Upper lobe of left lung (tissue), 6 donors: ENCODE measurements around the gene ADAMTS16. TPM values are rescaled to one million over a fixed set of nuclear protein-coding genes. Genes with fewer than 3 reads are reported as not detected.
A peak's percentile ranks its signal among the peaks of the same experiment; 100 is the strongest.

Experiments used
- ATAC-seq, 2 donors: fragments of 200-7000 bp; cut with Tn5 transposase; one replicate each; pipeline ENCODE4 v1.9.1; 2022; ENCODE audit warnings: mild to moderate bottlenecking in 2 of 2, moderate library complexity in 2 of 2; ENCODE audit not compliant: low FRiP score in 2 of 2
- DNase-seq, 2 donors: peaks; one replicate each; pipeline ENCODE4 v3.0.0-alpha.2; 2019 to 2020
- H3K27ac ChIP-seq, 4 donors: fragments of 200-600 bp; sonication (generic); one replicate each; pipeline ENCODE4 v1.5.1; 2016 to 2019
- H3K27me3 ChIP-seq, 4 donors: fragments of 200-600 bp; sonication (generic); one replicate each; pipeline ENCODE4 v1.5.1; 2017 to 2019
- H3K36me3 ChIP-seq, 4 donors: fragments of 200-600 bp; sonication (generic); one replicate each; pipeline ENCODE4 v1.5.1; 2016 to 2019
- H3K4me1 ChIP-seq, 4 donors: fragments of 200-600 bp; sonication (generic); one replicate each; pipeline ENCODE4 v1.5.1; 2018 to 2019
- H3K4me3 ChIP-seq, 4 donors: fragments of 200-600 bp; sonication (generic); one replicate each; pipeline ENCODE4 v1.5.1; 2017 to 2019; ENCODE audit warnings: mild to moderate bottlenecking in 2 of 4, moderate library complexity in 1 of 4
- H3K9me3 ChIP-seq, 4 donors: fragments of 200-600 bp; sonication (generic); one replicate each; pipeline ENCODE4 v1.5.1; 2018 to 2019
- CTCF ChIP-seq, 6 experiments: fragments of 450-650 bp in 4 of 6; fragments of 200-600 bp in 2 of 6; sonication (generic) in 2 of 6; IDR thresholded peaks; one replicate each; pipeline ENCODE4 v1.5.1; 2016 to 2019; ENCODE audit warnings: antibody characterized with exemption in 6 of 6
- EP300 ChIP-seq, 4 donors: sonication (generic); formaldehyde crosslinking; IDR thresholded peaks; one replicate each; pipeline ENCODE4 v1.5.1; 2017; ENCODE audit warnings: antibody characterized with exemption in 4 of 4, control low read depth in 2 of 4
- POLR2A ChIP-seq, 4 donors: fragments of 450-650 bp; IDR thresholded peaks; one replicate each; pipeline ENCODE4 v1.5.1; 2016 to 2017; ENCODE audit warnings: antibody characterized with exemption in 4 of 4, mild to moderate bottlenecking in 2 of 4
- POLR2AphosphoS5 ChIP-seq, 2 donors: sonication (generic); formaldehyde crosslinking; IDR thresholded peaks; one replicate each; pipeline ENCODE4 v1.5.1; 2017; ENCODE audit warnings: antibody characterized with exemption in 2 of 2
- WGBS, 2 donors: methylation state at CpG; one replicate each; pipeline ENCODE4 v1.1.5; 2017 to 2018; 5-methylcytosine and 5-hydroxymethylcytosine counted together
- total RNA-seq, 6 donors: library from RNA; depleted of rRNA in 4 of 6; stranded (reverse); fragments of >200 nt in 4 of 6; gene quantifications; one replicate each; pipeline versions ENCODE4 v1.1.0 to v1.2.1, GENCODE V29; 2016 to 2021
- donor health status: DM: no; HTN: no; CAD: no; lungs with moderate emphysema.
- donor health status: DM: no; HTN: yes; CAD: no; lungs with severe emphysema.

ADAMTS16 gene
- total RNA-seq, 6 donors from 2014 or later = 0.29 to 3.0 TPM; not detected in 4

GRCh38 chr5:5140479-5141338 lies 579 bp downstream of the ADAMTS16 start:
- ATAC-seq = peak in 1 of 2 donors; percentile 40
- no peak overlapping the region for H3K27ac ChIP-seq

GRCh38 chr5:5141339-5141599 lies 1.1 kb downstream of the ADAMTS16 start:
- Histone ChIP-seq H3K27me3 (peaks cover 0 to 20% (median 11%) of the 10 kb centered on the region in 4 donors), H3K27ac (no peak overlapping the region), H3K9me3 (no peaks in the 10 kb centered on the region), H3K36me3 (no peaks in the 10 kb centered on the region), H3K4me1 (peaks cover 18 to 22% (median 21%) of the 10 kb centered on the region in 4 donors), H3K4me3 (no peak overlapping the region)
- WGBS, 2 donors = 25 to 29% methylated on average over 4 of the region's 4 CpGs
- no peak for ATAC-seq
- TF ChIP-seq CTCF (IDR thresholded peaks at IDR 0.05) (no peak), POLR2A (IDR thresholded peaks at IDR 0.05) (no peak), POLR2AphosphoS5 (IDR thresholded peaks at IDR 0.05) (no peak), EP300 (IDR thresholded peaks at IDR 0.05) (no peak)
- no peak for DNase-seq

More at GRCh38 chr5:5140479-5141338, 579 bp downstream of the ADAMTS16 start:
- Histone ChIP-seq H3K4me3 (peak overlapping the region in 3 of 4 donors; percentile 4 to 29 (median 26)), H3K4me1 (peaks cover 18 to 22% (median 21%) of the 10 kb centered on the region in 4 donors), H3K27me3 (peaks cover 0 to 20% (median 11%) of the 10 kb centered on the region in 4 donors), H3K9me3 (no peaks in the 10 kb centered on the region), H3K36me3 (no peaks in the 10 kb centered on the region)
- DNase-seq = peak in 1 of 2 donors; percentile 85
- TF ChIP-seq EP300 (IDR thresholded peaks at IDR 0.05) = no peak
- TF ChIP-seq POLR2AphosphoS5 (IDR thresholded peaks at IDR 0.05) = no peak
- no peak for TF ChIP-seq POLR2A (IDR thresholded peaks at IDR 0.05)
- TF ChIP-seq CTCF (IDR thresholded peaks at IDR 0.05) = no peak
- 3 to 5% methylated on average over 15 to 27 of the region's 57 CpGs for WGBS, 2 donors

- ATAC-seq = peak in 1 of 2 donors; percentile 61
- no peak overlapping the region for H3K4me3 ChIP-seq
- no peaks in the 10 kb centered on the region for H3K9me3 ChIP-seq
- peaks cover 0 to 20% (median 11%) of the 10 kb centered on the region in 4 donors for H3K27me3 ChIP-seq
- TF ChIP-seq CTCF (IDR thresholded peaks at IDR 0.05) (peak; percentile 50 to 76 (median 60)), POLR2AphosphoS5 (IDR thresholded peaks at IDR 0.05) (no peak), EP300 (IDR thresholded peaks at IDR 0.05) (no peak), POLR2A (IDR thresholded peaks at IDR 0.05) (no peak)
- 12 to 17% methylated on average over 6 of the region's 6 CpGs for WGBS, 2 donors
- no peak for DNase-seq
- H3K36me3 ChIP-seq = no peaks in the 10 kb centered on the region
- no peak overlapping the region for H3K27ac ChIP-seq
- peaks cover 18 to 22% (median 21%) of the 10 kb centered on the region in 4 donors for H3K4me1 ChIP-seq
Measured at GRCh38 chr5:5141625-5142525, 1.7 kb downstream of the ADAMTS16 start.

- WGBS, 2 donors = 69 to 72% methylated on average over 7 of the region's 7 CpGs
- H3K4me3 ChIP-seq = no peak overlapping the region
- no peak for ATAC-seq
- TF ChIP-seq POLR2AphosphoS5 (IDR thresholded peaks at IDR 0.05) (no peak), CTCF (IDR thresholded peaks at IDR 0.05) (no peak), EP300 (IDR thresholded peaks at IDR 0.05) (no peak), POLR2A (IDR thresholded peaks at IDR 0.05) (no peak)
- H3K4me1 ChIP-seq = peaks cover 18 to 21% (median 21%) of the 10 kb centered on the region in 4 donors
- H3K27me3 ChIP-seq = peaks cover 0 to 18% (median 9%) of the 10 kb centered on the region in 4 donors
- H3K27ac ChIP-seq = no peak overlapping the region
- H3K9me3 ChIP-seq = no peaks in the 10 kb centered on the region
- H3K36me3 ChIP-seq = no peaks in the 10 kb centered on the region
- DNase-seq = no peak
Measured at GRCh38 chr5:5144441-5144840, 4.3 kb downstream of the ADAMTS16 start.
